LNCaP clone FGC (cell line): ENCODE measurements around the gene IRF2BP1.
"Not testable (repeated sequence)": the region's sequence is repeated elsewhere in the genome, so short reads cannot be mapped to it uniquely, and the experiment has no call there.

ENCODE experiments used
- DNase-seq: peaks from one replicate; pipeline ENCODE4 v3.0.0-alpha.2; 2011; ENCODE audit warnings: low read depth
- H3K4me3 ChIP-seq: 2 replicates; pipeline ENCODE4 v1.5.1; 2011; ENCODE audit warnings: mild to moderate bottlenecking, low read depth, low read length, control low read depth
- TF ChIP-seq, protein P1 (sequence below): IDR thresholded peaks from 2 replicates; pipeline ENCODE4 v1.5.1; 2012; ENCODE audit warnings: mild to moderate bottlenecking; ENCODE audit not compliant: control insufficient read depth, insufficient read depth; ENCODE audit errors: extremely low read depth

Gene IRF2BP1

DNA sequence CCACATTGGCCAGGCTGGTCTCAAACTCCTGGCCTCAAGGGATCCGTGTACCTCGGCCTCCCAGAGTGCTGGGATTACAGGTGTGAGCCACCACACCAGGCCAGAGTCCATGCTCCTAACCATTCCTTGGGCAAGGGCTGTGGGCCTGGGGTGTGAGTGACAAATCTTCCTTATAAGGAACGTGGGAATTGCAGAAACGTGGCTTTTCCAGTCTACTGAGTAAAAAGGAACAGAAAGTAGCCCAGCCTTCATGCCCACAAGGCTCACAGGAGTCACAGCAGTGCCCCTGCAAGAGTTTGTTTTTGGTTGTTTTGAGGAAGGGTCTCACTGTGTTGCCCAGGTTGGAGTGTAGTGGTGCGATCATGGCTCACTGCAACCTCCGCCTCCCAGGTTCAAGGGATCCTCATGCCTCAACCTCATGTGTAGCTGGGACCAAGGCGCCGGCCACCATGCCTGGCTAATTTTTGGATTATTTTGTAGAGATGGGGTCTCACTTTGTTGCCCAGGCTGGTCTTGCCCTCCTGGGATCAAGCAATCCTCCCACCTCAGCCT, 11.4 kb upstream of the IRF2BP1 start:
- no peak for DNase-seq

DNA sequence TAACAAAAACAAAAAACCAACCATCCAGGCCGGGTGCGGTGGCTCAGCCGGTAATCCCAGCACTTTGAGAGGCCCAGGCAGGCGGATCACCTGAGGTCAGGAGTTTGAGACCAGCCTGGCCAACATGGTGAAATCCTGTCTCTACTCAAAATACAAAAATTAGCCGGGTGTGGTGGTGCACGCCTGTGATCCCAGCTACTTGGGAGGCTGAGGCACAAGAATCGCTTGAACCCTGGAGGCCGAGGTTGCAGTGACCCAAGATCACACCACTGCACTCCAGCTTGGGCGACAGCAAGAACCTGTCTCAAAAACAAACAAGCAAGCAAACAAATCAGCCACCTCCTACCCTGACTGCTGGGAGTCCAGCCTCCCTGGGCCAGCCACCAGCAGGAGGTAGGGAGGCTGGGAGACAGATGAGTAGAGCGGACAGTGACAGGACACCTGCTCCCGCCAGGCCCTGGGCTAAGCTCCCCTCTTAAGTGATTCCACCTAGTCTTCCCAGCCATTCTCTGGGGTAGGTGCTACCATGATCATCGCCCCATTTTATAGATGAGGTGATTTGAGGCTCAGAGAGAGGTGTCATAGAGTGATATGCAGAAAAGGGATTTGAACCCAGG, 10.2 kb upstream of the IRF2BP1 start:
- DNase-seq, H3K4me3 ChIP-seq: not testable (repeated sequence)

More for the DNA sequence above, 11.4 kb upstream of the IRF2BP1 start:
- TF ChIP-seq, protein P1, sequence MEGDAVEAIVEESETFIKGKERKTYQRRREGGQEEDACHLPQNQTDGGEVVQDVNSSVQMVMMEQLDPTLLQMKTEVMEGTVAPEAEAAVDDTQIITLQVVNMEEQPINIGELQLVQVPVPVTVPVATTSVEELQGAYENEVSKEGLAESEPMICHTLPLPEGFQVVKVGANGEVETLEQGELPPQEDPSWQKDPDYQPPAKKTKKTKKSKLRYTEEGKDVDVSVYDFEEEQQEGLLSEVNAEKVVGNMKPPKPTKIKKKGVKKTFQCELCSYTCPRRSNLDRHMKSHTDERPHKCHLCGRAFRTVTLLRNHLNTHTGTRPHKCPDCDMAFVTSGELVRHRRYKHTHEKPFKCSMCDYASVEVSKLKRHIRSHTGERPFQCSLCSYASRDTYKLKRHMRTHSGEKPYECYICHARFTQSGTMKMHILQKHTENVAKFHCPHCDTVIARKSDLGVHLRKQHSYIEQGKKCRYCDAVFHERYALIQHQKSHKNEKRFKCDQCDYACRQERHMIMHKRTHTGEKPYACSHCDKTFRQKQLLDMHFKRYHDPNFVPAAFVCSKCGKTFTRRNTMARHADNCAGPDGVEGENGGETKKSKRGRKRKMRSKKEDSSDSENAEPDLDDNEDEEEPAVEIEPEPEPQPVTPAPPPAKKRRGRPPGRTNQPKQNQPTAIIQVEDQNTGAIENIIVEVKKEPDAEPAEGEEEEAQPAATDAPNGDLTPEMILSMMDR: no peak
- H3K4me3 ChIP-seq: no peak overlapping the region

DNA sequence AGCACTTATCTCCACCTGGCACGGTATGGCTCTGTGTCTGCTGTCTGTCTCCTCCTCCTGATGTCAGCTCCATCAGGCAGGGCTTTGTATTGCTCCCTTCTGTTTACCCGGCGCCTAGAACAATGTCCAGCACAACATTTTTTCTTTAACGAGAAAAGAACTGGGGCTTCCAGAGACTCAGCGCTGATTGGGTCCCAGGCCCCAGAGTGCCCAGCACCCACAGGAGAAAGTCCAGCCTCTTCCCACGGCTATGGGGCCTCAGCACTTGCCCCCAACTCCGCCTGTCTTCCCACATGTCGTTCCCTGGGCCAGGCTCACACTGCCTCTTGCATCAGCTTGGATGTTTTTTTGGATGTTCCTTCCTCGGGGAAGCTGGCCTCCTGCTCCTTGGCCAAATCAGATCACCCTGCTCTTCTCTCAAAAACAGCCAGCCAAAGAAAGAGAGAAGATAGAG, 9.6 kb upstream of the IRF2BP1 start:
- H3K4me3 ChIP-seq: no peak overlapping the region
- TF ChIP-seq, protein P1: no peak

DNA sequence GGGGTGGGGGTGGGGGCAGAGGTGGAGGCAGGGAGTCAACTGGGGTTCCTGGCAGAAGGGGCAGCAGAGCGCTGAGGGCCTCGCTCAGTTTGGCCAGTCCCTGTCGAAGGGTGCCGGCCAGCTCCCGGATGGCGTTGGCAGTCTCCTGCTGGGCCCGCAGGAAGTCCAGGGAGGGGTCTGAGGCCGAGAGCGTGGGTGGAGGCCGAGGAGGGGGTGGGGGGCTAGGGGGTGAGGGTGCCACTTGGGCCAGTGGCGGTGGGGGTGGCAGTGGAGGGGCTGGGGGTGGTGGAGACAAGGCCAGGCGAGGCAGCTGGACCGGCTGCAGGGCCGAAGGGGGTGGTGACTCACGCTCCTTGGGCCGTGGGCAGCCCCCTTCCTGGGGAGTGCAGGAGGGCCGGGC, 4.9 kb upstream of the IRF2BP1 start:
- no peak overlapping the region for H3K4me3 ChIP-seq
- TF ChIP-seq, protein P1: no peak

More for the DNA sequence above, 9.6 kb upstream of the IRF2BP1 start:
- DNase-seq: no peak

DNA sequence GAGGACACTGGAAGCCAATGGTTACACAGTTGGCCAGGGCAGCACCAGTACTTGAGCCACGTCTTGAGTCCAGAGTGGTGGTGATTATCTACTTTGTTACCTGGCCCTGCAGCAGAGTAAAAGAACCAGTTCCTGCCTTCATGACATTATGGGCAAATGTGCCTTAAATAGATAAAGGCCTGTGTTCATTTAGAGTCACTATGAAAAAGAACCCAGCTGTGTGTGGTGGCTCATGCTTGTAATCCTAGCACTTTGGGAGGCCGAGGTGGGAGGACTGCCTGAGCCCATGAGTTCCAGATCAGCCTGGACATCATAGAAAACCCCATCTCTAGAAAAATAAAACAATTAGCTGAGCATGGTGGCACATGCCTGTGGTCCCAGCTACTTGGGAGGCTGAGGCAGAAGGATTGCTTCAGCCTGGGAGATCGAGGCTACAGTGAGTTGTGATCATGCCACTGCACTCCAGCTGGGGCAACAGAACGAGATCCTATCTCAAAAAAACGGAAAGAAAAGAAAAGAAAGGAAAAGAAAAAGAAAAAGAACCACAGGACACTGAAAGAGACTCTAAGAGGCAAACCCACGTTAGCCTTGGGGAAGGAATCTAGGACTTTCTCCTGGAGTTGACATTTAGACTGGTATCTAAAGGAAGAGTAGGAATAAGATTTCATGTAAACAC, 3.4 kb upstream of the IRF2BP1 start:
- no peak overlapping the region for H3K4me3 ChIP-seq
- DNase-seq: no peak
- TF ChIP-seq, protein P1: no peak

More for the DNA sequence above, 4.9 kb upstream of the IRF2BP1 start:
- no peak for DNase-seq

DNA sequence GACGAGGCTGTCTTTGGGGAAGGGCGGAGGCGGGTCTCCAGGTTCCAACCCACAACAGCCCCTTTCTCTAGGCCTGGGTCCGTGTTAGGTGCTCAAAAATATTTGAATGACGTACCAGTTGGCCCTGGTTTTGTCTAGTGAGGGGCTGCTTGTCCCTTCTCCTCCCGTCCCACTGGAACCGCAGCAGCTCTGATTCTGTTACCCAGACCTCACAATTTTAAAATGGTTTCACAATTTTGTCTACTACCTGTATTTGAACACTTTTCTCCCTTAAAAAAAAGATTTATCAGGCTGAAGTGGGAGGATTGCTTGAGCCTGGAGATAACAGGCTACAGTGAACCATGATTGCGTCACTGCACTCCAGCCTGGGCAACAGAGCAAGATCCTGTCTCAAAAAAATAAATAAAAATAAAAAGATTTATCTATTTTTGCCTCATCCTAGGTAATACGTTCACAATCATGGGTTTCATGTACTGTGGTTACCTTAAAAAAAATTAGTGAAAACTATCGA, 1.3 kb upstream of the IRF2BP1 start:
- peak overlapping the region; percentile 51 for H3K4me3 ChIP-seq
- DNase-seq: no peak
- TF ChIP-seq, protein P1: no peak

DNA sequence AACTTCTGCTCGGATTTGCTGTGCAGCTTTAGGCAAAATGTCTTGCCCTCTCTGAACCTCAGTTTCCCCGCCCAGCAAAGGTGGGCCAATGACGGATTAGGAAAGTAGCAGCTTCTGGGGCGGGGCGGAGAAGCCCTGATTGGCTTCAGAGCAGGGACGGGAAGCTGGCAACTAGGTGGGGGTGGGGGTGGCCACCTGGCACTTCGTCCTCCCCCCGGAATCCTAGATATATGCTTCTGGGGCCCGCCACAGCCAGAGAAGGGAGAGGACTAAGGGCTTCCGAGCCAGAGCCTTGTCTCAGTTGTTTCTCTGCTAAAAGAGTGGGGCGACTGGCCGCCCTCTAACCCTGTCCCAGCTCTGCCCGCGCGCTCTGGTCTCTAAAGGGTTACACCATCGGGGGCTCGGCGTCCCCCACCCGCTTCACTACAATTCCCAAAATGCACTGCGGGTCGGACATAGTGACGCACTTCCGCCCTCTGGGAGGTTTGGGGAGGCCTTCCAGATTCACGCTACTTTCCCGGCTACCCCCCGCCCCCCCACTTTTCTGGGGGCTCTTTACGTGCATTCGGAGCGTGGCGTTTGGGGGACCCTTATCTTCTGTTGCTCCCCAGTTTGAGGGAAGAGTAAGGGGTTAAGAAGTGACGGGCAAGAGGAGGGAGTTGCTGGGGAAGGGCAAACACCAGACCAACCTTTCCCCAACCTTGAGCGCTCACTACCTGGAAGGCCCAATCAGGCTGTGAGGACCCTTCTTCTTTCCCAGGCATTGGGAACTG, 672 bp upstream of the IRF2BP1 start:
- TF ChIP-seq, protein P1: no peak
- H3K4me3 ChIP-seq: peak overlapping the region; percentile 51
- peak; percentile 73 for DNase-seq
